Tibial nerve (tissue), 4 donors: ENCODE measurements around the gene RNF220.

Experiments used
- EP300 ChIP-seq, 2 donors: sonication (generic); formaldehyde crosslinking; IDR thresholded peaks; one replicate each; pipeline ENCODE4 v1.6.1; 2017; ENCODE audit warnings: antibody characterized with exemption in 2 of 2, mild to moderate bottlenecking in 1 of 2
- TF ChIP-seq, protein P1 (sequence below), 5 experiments: fragments of 200-600 bp in 3 of 5; fragments of 450-650 bp in 2 of 5; sonication (generic) in 3 of 5; IDR thresholded peaks; one replicate each; pipeline ENCODE4 v1.5.1; 2016 to 2019; ENCODE audit warnings: antibody characterized with exemption in 5 of 5, mild to moderate bottlenecking in 3 of 5, moderate library complexity in 2 of 5

DNA sequence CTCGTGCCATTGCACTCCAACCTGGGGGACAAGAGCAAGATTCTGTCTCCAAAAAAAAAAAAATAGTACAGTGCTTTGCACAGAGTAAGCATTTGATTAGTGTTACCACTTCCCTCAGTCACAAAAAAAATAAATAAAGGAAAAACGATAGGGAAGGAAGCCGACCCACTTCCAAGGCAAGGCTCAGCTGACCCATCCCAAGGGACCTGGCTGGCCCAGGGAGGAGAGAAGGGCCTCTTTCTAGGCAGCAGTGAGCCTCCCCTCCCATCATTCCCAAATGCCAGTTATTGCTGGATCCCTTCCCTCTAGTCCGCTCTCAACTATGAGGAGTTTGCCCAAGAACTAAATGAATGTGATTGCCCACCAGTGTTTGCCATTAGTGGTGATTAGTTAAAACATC lies 191.5 kb downstream of the RNF220 start:
- TF ChIP-seq, protein P1, sequence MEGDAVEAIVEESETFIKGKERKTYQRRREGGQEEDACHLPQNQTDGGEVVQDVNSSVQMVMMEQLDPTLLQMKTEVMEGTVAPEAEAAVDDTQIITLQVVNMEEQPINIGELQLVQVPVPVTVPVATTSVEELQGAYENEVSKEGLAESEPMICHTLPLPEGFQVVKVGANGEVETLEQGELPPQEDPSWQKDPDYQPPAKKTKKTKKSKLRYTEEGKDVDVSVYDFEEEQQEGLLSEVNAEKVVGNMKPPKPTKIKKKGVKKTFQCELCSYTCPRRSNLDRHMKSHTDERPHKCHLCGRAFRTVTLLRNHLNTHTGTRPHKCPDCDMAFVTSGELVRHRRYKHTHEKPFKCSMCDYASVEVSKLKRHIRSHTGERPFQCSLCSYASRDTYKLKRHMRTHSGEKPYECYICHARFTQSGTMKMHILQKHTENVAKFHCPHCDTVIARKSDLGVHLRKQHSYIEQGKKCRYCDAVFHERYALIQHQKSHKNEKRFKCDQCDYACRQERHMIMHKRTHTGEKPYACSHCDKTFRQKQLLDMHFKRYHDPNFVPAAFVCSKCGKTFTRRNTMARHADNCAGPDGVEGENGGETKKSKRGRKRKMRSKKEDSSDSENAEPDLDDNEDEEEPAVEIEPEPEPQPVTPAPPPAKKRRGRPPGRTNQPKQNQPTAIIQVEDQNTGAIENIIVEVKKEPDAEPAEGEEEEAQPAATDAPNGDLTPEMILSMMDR (IDR thresholded peaks at IDR 0.05), result no peak
- TF ChIP-seq EP300 (IDR thresholded peaks at IDR 0.05), result no peak
